Endothelial cell (in vitro differentiated cells): Measurements from ENCODE around the gene ANKS3. TPM values are rescaled to one million over a fixed set of nuclear protein-coding genes. Genes with fewer than 3 reads are reported as not detected.

Source experiments
- DNase-seq: peaks from one replicate; pipeline ENCODE4 v3.0.0; 2021; ENCODE audit warnings: low spot score
- H3K27ac Mint-ChIP-seq: one replicate; pipeline ENCODE4 v1.8.0; 2021; ENCODE audit warnings: mixed read lengths, inconsistent platforms; ENCODE audit not compliant: unreplicated experiment
- H3K27me3 Mint-ChIP-seq: one replicate; pipeline ENCODE4 v1.8.0; 2021; ENCODE audit warnings: mild to moderate bottlenecking, moderate library complexity, mixed read lengths, inconsistent platforms; ENCODE audit not compliant: unreplicated experiment
- H3K36me3 Mint-ChIP-seq: one replicate; pipeline ENCODE4 v1.8.0; 2021; ENCODE audit warnings: mild to moderate bottlenecking, low read depth, mixed read lengths, inconsistent platforms; ENCODE audit not compliant: unreplicated experiment
- H3K4me1 Mint-ChIP-seq: one replicate; pipeline ENCODE4 v1.8.0; 2021; ENCODE audit warnings: mild to moderate bottlenecking, mixed read lengths, inconsistent platforms; ENCODE audit not compliant: unreplicated experiment
- H3K4me3 Mint-ChIP-seq: one replicate; pipeline ENCODE4 v1.8.0; 2021; ENCODE audit warnings: mild to moderate bottlenecking, mixed read lengths, inconsistent platforms; ENCODE audit not compliant: unreplicated experiment
- H3K9me3 Mint-ChIP-seq: one replicate; pipeline ENCODE4 v1.8.0; 2021; ENCODE audit warnings: mixed read lengths, inconsistent platforms; ENCODE audit not compliant: unreplicated experiment
- total RNA-seq: library from RNA; stranded (reverse); fragmentation: NEBNext Ultra II Directional; extraction: Animal tissue kit (Norgen Biotek cat#: 25700); gene quantifications from one replicate; pipeline ENCODE4 v1.2.1, GENCODE V29; 2021; ENCODE audit not compliant: unreplicated experiment
- TF ChIP-seq, protein P1 (sequence below): fragments of 200-600 bp; sonication (generic); IDR thresholded peaks from one replicate; pipeline ENCODE4 v1.5.0; 2021; ENCODE audit warnings: antibody characterized with exemption; ENCODE audit not compliant: unreplicated experiment

Gene ANKS3
- total RNA-seq, 1 donor from 2014 or later: 15.6 TPM

DNA sequence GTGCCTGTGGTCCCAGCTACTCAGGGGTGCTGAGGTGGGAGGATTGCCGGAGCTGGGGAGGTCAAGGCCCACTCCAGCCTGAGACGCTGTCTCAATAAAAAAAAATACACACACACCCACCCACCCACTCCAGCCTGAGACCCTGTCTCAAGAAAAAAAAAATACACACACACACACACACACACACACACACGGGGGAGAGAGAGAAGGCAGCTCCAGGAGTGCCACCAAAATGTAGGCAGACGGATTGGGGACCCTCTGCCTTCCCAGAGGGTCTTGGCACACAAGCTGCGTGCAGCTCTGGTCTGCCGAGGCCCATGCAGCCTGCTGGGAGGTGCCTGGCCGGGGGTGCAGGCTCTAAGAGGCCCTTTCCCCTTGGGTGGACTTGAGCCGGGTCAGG, 46.7 kb downstream of the ANKS3 start:
- no peak overlapping the region for H3K4me3 Mint-ChIP-seq
- H3K9me3 Mint-ChIP-seq: no peaks in the 10 kb centered on the region
- H3K36me3 Mint-ChIP-seq: peaks cover 16% of the 10 kb centered on the region
- peaks cover 13% of the 10 kb centered on the region for H3K27me3 Mint-ChIP-seq
- no peak for DNase-seq
- TF ChIP-seq, protein P1, sequence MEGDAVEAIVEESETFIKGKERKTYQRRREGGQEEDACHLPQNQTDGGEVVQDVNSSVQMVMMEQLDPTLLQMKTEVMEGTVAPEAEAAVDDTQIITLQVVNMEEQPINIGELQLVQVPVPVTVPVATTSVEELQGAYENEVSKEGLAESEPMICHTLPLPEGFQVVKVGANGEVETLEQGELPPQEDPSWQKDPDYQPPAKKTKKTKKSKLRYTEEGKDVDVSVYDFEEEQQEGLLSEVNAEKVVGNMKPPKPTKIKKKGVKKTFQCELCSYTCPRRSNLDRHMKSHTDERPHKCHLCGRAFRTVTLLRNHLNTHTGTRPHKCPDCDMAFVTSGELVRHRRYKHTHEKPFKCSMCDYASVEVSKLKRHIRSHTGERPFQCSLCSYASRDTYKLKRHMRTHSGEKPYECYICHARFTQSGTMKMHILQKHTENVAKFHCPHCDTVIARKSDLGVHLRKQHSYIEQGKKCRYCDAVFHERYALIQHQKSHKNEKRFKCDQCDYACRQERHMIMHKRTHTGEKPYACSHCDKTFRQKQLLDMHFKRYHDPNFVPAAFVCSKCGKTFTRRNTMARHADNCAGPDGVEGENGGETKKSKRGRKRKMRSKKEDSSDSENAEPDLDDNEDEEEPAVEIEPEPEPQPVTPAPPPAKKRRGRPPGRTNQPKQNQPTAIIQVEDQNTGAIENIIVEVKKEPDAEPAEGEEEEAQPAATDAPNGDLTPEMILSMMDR: no peak
- no peak overlapping the region for H3K27ac Mint-ChIP-seq
- H3K4me1 Mint-ChIP-seq: no peaks in the 10 kb centered on the region

DNA sequence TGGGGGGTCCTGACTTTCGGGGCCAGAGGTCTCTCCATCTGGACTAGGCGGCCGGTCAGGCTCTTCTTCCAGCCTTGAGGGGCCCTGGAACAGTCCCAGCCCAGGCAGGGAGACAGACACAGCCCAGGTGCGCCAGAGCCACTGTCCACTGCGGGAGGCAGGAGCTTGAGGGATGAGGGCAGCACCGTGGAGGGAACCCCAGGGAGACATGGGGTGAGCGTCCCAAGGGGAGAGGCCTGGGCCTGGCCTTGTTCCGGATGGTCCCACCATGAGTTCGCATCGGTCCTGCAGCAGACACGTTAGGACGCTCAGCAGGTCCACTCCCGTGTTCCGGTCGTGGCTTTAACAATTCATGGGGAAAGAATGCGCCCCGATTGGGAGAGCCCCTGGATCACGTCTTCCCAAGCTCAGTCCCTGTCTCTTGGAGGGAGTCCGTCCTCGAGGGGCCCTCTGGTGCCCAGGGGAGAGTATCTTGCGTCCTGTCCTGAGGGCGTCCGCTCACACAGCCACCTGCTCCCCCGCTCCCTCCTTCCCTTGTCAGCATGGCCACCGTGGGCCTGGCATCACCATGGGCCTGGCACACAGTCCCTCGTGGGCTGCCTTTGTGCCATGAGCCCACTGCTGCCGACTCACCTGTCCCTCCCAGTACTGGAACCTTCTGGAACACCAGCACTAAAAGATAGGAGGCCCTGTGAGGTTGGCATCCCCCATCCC, 47.4 kb downstream of the ANKS3 start:
- no peaks in the 10 kb centered on the region for H3K4me1 Mint-ChIP-seq
- H3K27ac Mint-ChIP-seq: no peak overlapping the region
- peaks cover 13% of the 10 kb centered on the region for H3K27me3 Mint-ChIP-seq
- H3K4me3 Mint-ChIP-seq: peak overlapping the region; percentile 25
- TF ChIP-seq, protein P1: no peak
- peaks cover 18% of the 10 kb centered on the region for H3K36me3 Mint-ChIP-seq
- no peaks in the 10 kb centered on the region for H3K9me3 Mint-ChIP-seq
- no peak for DNase-seq

DNA sequence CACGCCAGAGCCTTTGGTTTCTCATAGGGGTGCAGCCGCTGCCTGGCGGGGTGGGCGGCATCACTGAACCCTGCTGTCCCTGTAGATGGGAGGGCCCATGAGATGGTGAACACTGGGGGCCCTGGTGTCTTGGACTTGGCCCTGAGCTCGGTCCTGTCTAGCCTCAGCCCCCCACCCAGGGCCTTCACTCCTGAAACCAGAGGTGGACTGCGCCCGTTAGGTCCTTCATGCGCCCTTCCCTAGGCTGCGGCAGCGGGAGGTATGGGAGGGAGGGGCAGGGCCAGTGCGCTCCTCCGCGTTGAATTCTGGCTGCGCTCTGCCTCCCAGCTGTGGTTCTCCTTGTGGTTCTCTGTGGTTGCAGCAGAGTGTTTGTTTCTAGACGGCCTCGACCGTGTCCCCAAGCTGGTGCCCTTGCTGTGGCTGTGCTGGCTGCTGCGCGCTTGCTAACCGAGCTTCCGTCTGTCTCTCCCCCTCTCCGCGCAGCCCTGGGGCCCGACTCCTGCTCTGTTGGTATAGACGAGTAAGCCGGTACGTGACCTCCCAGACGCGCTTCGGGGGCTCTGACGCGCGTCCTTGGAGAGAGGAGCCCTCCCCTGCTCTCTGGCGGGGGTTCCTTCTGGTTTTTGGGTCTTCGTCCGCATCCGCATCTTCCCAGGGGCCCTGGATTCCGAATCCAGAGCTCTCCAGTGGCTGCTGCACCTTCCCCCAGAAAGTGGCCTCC, 48.1 kb downstream of the ANKS3 start:
- H3K9me3 Mint-ChIP-seq: no peaks in the 10 kb centered on the region
- peak overlapping the region; percentile 25 for H3K4me3 Mint-ChIP-seq

DNA sequence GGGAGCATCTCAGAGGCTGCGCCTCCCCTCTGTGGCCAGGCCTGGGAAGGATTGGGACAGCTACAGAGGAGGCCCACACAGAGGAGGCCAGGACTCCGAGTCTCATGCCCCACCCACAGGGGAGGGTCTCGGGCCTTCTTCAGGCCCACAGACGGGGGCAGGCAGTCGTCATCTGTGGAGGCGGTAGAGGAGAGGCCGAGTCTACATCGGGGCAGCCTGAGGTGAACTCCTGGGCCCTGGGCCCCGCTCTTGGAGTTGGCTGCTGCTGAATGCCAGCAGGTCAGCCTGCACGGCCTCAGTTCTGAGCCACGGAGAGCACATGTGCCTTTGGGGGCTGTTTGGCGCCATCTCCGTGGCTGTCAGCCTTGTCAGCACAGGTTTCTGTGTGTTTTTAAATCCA, 48.8 kb downstream of the ANKS3 start:
- DNase-seq: no peak
- H3K9me3 Mint-ChIP-seq: no peaks in the 10 kb centered on the region
- peaks cover 20% of the 10 kb centered on the region for H3K36me3 Mint-ChIP-seq
- H3K4me1 Mint-ChIP-seq: no peaks in the 10 kb centered on the region
- H3K27me3 Mint-ChIP-seq: peaks cover 7% of the 10 kb centered on the region
- H3K27ac Mint-ChIP-seq: no peak overlapping the region
- H3K4me3 Mint-ChIP-seq: peak overlapping the region; percentile 69
- TF ChIP-seq, protein P1: no peak

More for the DNA sequence above, 48.1 kb downstream of the ANKS3 start:
- TF ChIP-seq, protein P1: no peak
- Mint-ChIP-seq H3K27ac (no peak overlapping the region), H3K27me3 (peaks cover 9% of the 10 kb centered on the region), H3K4me1 (no peaks in the 10 kb centered on the region), H3K36me3 (peaks cover 20% of the 10 kb centered on the region)
- DNase-seq: no peak

DNA sequence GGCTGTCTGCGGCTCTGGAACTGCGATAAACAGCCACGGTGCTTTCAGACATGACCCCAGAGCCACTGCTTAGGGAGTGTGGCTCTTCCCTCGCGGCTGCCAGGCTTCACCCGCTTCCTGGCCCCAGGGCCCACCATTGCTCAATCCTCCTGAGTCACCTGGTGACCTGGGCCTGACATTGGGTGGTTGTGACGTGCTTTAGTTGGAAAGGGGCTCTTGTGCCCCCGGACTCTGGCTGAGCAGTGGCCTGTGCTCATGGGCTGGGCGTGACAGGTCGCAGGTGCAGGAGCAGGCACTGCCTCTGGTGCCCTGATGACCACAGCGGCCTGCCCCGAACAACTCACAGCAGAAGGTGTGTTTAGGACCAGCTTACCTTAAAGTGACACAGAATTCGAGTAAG, 49.3 kb downstream of the ANKS3 start:
- TF ChIP-seq, protein P1: no peak
- Mint-ChIP-seq H3K27ac (no peak overlapping the region), H3K36me3 (peaks cover 20% of the 10 kb centered on the region), H3K4me3 (peak overlapping the region; percentile 69), H3K27me3 (peaks cover 7% of the 10 kb centered on the region), H3K4me1 (no peaks in the 10 kb centered on the region), H3K9me3 (no peaks in the 10 kb centered on the region)
- no peak for DNase-seq
